HG02588 (cell line): Measurements from ENCODE around the gene ECM2.

Experiments used
- ATAC-seq: cut with Tn5 transposase; IDR thresholded peaks from one replicate; pipeline ENCODE4 v1.9.1; 2021; ENCODE audit warnings: mild to moderate bottlenecking, moderate library complexity; ENCODE audit not compliant: unreplicated experiment

Gene ECM2

GRCh38 chr9:92527832-92528521 is 7.8 kb downstream of the ECM2 start:
- ATAC-seq = no peak

- ATAC-seq = no peak
Observed at GRCh38 chr9:92527291-92527828, 8.4 kb downstream of the ECM2 start.

- ATAC-seq = no peak
Observed at GRCh38 chr9:92525306-92525705, 10.5 kb downstream of the ECM2 start.

DNA sequence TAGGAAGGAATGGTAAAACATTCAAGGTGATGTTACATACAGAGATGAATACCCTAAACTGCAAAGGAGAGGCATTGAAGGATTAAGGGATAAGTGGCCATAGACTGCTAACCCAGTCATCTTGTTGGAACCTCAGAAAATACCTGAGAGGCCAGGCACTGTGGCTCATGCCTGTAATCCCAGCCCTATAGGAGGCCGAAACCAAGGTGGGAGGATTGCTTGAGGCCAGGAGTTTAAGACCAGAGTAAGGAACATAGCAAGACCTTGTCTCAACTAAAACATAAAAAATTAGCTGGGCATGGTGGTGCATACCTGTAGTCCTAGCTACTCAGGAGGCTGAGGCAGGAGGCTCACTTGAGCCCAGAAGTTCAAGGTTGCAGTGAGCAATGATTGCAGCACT is 10.9 kb downstream of the ECM2 start:
- no peak for ATAC-seq

DNA sequence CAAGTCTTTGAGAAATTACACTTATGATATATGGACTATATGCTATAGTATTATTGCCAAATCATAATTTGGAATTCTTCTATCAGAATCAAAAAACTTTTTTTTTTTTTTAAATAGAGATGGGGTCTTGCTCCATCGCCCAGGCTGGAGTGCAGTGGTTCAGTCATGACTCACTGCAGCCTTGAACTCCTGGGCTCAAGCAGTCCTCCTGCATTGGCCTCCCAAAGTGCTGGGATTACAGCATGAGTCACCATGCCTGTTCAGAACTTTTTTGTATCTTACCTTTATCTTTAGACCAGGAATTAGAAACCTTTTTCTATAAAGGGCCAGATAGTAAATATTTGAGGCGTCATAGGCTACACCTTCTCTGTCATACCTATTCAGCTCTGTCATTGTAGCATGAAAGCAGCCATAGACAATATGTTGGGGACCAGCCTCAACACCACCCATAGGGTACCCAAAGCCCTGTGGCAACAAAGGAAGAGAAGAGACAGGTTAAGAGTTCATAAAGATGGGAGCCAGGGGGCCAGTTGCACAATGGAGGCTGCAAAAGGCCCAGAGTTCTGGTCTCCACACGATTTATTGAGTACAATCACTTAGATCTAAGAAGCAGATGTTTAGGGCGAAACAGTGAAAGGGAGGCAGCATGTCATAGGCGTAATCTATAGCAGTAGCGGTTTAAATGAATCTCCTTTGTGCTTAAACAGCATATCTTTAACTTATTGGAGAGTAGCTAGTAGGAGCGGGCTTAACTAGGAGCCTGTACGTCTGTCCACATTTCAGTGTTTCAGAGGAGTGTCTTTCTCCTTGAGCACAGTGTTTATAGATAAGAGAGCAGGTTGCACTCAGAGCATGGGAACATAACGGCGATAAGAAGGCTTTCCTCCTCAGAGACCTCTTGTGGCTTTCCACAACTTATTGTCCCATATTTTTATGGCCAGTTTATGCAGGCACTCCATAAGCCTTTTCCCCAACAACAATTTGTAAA is 12.5 kb downstream of the ECM2 start:
- no peak for ATAC-seq

GRCh38 chr9:92520837-92521236 is 15.0 kb downstream of the ECM2 start:
- no peak for ATAC-seq

GRCh38 chr9:92518199-92518598 is 17.6 kb downstream of the ECM2 start:
- ATAC-seq = no peak

DNA sequence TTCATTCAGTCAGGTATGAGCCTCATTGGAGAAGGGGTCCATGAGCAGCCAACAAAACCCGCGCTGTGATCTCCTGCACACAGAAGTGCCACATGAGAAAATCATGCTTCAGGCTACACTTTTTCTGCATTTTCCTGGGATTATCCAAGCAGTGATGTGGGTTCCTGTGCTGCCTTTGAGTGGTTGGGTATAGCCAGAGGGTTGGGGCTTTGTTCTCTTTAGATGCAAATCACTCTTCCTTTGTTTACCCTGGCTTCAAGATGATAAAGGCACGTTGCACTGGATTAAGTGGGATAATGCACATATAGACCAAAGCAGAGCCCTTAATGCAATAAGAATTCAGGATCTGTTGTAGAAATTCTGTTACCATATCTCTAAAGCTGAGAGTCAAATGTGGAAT is 18.7 kb downstream of the ECM2 start:
- ATAC-seq = no peak

DNA sequence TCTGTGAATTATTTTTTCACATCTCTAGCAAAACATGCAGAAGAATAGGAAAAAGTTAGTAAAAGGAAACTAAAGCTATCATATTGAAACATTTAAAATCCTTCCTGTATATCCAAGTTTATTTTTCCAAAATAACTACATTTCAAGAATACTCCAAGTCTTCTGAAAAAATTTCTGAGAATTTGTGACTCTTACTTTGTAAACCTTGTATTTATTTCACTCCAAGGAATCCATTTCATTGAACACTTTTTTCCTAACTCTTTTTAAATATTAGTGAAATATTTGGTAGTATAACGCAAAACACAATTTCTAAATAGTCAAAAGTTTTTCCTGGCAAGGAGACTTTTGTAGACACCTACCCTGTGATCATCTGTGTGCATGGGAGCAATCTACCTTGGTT is 19.3 kb downstream of the ECM2 start:
- ATAC-seq = no peak

DNA sequence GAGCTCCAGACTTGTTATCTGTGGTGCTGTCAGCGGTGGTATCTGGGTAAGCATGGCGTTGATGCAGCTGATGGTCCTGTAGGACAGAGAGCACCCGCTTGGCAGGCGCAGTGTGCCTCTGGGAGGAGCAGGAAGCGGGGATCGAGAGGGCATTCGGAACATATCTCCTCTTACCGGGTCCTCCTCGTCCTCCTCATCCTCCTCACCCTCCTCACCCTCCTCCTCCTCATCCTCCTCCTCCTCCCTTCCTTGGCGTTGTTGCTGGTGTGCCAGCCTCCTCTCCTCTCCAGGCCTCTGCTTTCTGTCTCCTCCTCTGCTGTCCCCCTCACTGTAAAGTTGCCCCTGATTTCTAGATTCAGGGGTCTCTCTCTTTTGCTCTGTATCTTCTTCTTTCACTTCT is 21.2 kb downstream of the ECM2 start:
- ATAC-seq = no peak

GRCh38 chr9:92513349-92513748 is 22.4 kb downstream of the ECM2 start:
- ATAC-seq = no peak

DNA sequence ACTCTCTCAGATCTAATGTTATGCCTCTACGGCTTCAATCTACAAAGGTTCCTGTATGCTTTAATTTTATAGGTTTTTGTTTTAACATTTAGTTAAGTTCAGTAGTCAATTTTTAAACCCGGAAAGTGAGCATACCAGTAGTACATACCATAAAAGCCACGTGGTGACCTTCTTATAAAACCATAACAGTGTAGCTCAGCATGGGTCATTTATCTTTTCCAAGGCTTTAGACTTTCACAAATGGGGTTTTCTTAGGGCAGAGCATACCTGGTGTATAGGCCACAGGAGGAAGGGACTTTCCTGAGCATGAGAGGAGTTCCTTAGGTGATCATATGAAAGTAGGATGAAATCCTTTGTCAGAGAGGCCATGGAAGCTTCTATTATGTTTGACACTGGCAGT is 23.2 kb downstream of the ECM2 start:
- no peak for ATAC-seq

DNA sequence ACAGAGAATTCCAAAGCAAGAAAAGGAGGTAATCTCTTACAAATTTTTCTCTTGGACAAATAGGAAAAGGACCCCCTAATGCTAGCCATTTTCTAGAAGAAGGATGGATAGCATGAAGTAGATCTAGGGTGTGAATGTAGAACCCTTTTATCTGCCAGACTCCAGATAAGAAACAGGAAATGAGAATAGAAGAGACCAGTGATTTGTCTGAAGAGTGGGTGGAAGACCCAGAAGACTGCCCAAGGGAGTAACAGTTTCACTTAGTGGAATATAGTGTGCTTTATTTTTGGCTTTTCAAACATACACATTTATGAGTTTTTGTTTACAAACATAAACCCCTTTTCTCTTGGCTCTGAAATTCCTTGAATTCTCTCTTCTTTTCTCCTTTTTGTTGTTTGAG is 25.0 kb downstream of the ECM2 start:
- ATAC-seq = no peak

GRCh38 chr9:92509050-92509449 is 26.7 kb downstream of the ECM2 start:
- no peak for ATAC-seq

DNA sequence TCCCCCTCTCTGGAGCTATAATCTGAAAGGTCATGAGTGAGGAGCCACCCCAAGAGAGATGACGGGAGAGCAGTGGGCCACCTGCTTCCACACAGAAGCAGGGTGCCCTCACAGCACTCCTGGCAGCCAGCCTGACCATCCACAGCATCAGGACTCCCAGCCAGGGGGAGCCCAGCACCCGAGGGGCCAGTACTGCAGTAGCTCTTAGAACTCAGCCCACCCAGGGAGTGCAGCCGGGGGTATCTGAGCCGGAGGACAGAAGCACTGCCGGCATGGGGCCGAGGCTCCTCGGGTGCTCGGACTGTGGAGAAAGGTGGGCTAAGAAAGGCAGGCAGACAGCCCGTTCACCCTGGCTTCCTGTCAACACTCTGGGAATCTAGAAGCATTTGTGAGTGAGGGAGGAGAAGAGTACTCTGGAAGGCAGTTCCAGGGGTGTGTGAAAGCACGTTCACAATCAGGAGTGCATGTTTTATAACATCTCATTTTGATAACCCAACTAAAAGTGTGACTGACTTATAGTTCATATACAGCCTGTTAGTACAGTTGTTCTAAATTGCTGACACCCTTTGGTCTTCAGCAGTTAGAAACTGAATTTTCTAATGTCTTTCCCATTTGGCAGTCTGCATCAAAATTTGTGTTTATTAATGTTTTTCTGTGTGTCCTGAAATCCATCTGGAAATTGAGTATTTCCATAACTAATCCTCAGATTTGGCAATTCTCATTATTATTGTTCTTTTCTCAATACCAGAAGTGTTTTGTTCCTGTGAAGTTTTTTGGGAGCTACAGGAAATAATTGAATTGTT is 27.6 kb downstream of the ECM2 start:
- no peak for ATAC-seq

DNA sequence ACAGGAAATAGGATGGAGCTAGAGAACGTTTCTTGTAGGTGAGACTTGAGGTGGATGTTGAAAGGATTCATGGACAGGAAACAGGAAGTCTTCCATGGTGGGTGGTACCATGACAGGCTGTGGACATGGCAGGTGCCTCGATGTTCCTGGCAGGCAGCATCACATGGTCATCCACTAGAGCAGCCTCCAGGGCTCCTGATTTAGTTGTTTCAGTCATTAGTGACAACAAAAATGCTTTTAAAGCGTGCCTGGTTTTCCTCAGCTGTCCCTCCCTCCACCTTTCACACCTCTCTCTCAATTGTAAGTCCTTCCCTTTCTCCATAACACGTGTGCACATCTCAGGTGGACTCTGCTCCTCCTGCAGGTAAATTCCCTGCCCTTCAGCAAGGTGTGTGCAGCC is 28.3 kb downstream of the ECM2 start:
- ATAC-seq = no peak

GRCh38 chr9:92507005-92507404 is 28.8 kb downstream of the ECM2 start:
- ATAC-seq = no peak

DNA sequence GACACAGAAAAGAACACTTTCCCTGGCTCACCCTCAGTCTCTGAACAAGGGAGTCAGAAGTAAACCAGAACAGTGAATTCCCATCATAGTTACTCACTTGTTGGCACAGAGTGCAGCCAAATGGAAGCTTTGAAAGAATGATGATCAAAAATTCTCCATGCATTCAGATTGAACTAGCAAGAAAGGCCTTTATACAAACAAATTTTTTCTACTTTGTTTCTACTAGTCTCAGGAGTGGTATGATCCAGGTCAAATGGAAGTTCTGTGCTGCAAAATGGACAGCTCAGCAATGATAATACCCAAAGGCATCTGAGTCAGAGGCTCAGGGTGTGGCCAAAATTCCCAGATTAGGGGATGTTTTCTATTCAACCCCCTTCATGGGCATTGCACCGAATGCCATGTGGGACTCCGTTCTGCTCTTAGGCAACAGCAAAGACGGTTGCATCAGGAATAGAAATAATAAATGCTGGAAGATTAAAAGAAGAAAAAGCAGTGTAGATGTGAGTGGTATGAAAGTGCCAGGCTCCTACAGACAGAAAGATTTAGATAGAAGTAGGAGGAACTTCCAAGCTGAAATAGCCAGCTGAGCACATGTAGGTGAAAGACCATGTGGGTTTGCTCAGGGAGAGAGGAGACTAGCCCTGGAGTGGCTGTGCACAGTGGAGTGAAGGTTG is 29.5 kb downstream of the ECM2 start:
- ATAC-seq = no peak

DNA sequence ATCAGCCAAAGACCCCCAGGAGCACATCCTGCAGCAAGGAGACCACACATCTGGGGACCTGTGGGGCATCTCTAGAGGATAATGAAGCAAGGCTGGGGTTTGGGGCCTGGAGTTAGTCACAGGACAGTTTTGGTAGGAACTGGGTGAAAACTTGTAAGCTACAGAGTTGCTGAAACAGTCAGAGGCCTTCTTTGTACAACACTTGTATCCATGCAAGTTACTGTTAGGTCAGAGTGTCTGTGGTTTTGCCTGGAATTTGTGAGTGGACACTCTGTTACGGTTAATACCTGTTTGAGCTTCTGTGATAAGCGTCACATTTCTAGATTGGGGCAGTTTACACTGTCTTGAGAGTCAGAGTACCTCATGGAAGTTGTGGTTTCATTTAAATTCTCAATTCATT is 30.9 kb downstream of the ECM2 start:
- no peak for ATAC-seq

GRCh38 chr9:92503156-92503555 is 32.6 kb downstream of the ECM2 start:
- ATAC-seq = no peak
